Hepatic stellate cell (primary cell): Measurements from ENCODE around the gene CPVL.

Experiments used
- DNase-seq: peaks from one replicate; pipeline ENCODE4 v3.0.0; 2011; ENCODE audit warnings: low spot score

The CPVL gene

DNA sequence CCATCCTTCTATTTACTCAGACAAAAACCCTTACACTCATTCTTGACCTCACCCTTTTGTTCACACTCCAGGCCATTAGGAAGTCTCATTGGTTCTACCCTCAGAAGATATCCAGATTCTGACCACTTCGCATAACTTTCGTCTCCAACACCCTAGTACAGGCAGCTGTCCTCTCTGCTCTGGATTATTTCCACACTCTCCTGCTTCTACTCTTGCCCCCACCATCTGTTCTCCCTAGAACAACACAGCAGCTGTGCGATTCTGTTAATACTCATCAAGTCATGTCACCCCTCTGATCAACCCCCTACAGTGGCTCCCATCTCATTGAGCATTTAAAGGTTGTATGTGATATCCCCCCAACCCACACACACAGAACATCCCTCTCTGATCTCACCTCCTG lies 172.7 kb downstream of the CPVL start:
- DNase-seq: no peak

GRCh38 chr7:28964056-28964455 lies 182.3 kb downstream of the CPVL start:
- no peak for DNase-seq

GRCh38 chr7:28961972-28962371 lies 184.4 kb downstream of the CPVL start:
- no peak for DNase-seq

GRCh38 chr7:28960071-28960840 lies 186.1 kb downstream of the CPVL start:
- DNase-seq: no peak

DNA sequence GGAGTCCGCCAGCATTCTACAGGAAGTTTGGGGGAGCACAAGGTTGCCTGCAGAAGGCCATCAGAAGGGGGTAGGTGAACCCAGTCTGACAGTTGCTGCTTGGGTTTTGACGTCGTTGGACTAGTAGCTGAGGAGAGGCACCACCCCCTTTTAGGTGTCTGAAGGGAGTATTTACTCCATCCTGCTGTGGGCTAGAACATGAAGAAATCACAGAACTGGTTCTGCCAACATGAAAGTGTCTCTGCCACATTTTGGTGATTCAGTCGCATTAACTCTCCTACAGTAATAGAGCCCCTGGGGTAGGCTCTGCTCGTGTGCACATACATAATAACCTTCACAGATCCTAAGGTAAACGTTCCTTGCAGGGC lies 187.4 kb downstream of the CPVL start:
- no peak for DNase-seq

GRCh38 chr7:28958235-28958979 lies 187.9 kb downstream of the CPVL start, which contains the start of gene TRIL:
Gene TRIL, minus strand, starts transcription at chr7:28958330. Its CDS starts 284 bp downstream, at chr7:28958046.
- peak; percentile 43 for DNase-seq

DNA sequence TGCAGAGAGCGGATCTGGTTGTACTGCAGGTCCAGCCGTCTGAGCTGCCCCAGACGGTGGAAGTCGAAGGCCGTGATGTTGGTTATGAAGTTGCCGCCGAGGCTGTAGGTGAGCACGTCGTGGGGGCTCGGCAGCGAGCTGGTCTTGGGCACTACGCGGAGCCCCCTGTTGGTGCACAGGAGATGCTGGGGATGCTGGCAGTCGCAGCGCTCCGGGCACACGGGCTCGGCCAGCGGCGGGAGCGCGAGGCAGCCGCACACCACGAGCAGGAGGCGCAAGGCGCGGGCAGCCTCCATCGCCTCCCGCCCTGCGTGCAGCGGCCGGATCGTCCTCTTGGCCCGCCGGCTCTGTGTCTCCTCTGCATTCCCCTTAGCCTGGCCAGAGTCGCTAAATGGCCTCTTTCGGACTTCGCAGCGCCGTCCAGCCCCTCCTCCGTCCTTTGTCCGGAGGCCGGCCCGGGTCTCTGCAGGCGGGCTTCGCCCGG lies 188.5 kb downstream of the CPVL start:
- no peak for DNase-seq

- no peak for DNase-seq
Measured at GRCh38 chr7:28957064-28957750, 189.1 kb downstream of the CPVL start.

DNA sequence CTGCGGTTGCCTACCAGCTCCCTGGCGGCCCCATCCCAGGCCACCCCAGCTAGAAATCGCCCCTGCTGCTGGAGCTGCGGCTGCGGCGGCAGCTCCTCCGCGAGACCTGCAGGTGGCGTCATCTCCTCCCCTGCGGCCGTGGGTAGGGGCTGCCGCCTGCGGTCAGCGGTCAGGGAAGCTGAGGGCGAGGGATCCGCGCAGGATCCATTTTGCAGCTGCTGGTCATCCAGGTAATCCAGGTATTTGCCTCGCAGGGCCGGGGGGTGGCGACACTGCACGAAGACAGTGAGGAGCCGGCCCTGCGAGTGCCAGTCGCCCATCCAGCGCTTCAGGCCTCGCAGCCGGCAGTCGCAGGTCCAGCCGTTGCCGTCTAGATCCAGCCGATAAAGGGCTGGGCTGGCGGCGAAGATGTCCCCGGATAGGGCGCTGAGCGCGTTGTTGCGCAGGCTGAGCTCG lies 189.7 kb downstream of the CPVL start:
- peak; percentile 32 for DNase-seq

- DNase-seq: no peak
Measured at GRCh38 chr7:28955718-28956607, 190.4 kb downstream of the CPVL start.

GRCh38 chr7:28955356-28955717 lies 191.0 kb downstream of the CPVL start:
- no peak for DNase-seq

DNA sequence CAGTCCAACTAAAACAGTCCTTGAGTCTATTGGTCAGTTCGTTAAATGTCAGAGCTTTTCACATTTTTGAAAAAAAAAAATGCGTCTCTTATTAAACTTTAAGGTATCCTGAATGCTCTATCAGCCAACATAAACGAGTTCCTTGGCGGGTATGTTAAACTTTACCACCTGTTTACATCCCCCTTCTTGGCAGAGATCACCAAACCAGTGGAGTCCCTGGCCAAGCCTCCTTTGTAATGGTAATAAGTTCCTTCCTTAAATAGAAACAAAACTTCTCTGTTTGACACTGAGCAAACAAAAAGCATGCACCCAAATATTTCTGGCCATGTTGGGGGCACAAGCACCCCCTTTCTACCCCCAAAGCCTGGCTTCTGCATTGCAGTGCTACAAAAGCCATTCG lies 191.4 kb downstream of the CPVL start:
- DNase-seq: no peak

GRCh38 chr7:28954471-28954870 lies 191.9 kb downstream of the CPVL start:
- no peak for DNase-seq

GRCh38 chr7:28953633-28954032 lies 192.7 kb downstream of the CPVL start:
- no peak for DNase-seq
